Osteoblast (primary cell): ENCODE data around the gene KRT4. TPM values are rescaled to one million over a fixed set of nuclear protein-coding genes. Genes with fewer than 3 reads are reported as not detected.

Source experiments
- DNase-seq: peaks from one replicate; pipeline ENCODE4 v3.0.0; 2011; ENCODE audit warnings: low spot score, mixed read lengths; ENCODE audit not compliant: insufficient read length; ENCODE audit errors: missing footprints
- H2AFZ ChIP-seq: 2 replicates; pipeline ENCODE4 v1.6.0; 2011; ENCODE audit warnings: mild to moderate bottlenecking, low read length
- H3K27ac ChIP-seq: 2 replicates; pipeline ENCODE4 v1.5.1; 2011; ENCODE audit warnings: mild to moderate bottlenecking, low read depth, low read length, moderate library complexity
- H3K27me3 ChIP-seq: 2 replicates; pipeline ENCODE4 v1.6.0; 2012; ENCODE audit warnings: mild to moderate bottlenecking, control low read depth, inconsistent platforms, low read length, moderate library complexity; ENCODE audit not compliant: insufficient read depth
- H3K36me3 ChIP-seq: 2 replicates; pipeline ENCODE4 v1.5.1; 2011; ENCODE audit warnings: mild to moderate bottlenecking, low read length, control low read depth, moderate library complexity; ENCODE audit not compliant: insufficient read depth
- H3K4me1 ChIP-seq: 2 replicates; pipeline ENCODE4 v1.5.1; 2011; ENCODE audit warnings: mild to moderate bottlenecking, low read length, control low read depth, moderate library complexity; ENCODE audit not compliant: insufficient read depth
- H3K4me2 ChIP-seq: 2 replicates; pipeline ENCODE4 v1.6.0; 2011; ENCODE audit warnings: mild to moderate bottlenecking, low read length; ENCODE audit not compliant: insufficient read depth
- H3K4me3 ChIP-seq: fragments of 200-600 bp; sonication (generic); 3 replicates; pipeline ENCODE4 v1.5.1; 2012; ENCODE audit warnings: mild to moderate bottlenecking, low read length, inconsistent platforms; ENCODE audit not compliant: insufficient read depth
- H3K79me2 ChIP-seq: 2 replicates; pipeline ENCODE4 v1.6.0; 2012; ENCODE audit warnings: mild to moderate bottlenecking, low read length, control low read depth, inconsistent platforms; ENCODE audit not compliant: insufficient read depth
- H3K9me3 ChIP-seq: 2 replicates; pipeline ENCODE4 v1.5.1; 2011; ENCODE audit warnings: low read depth, low read length, control low read depth
- H4K20me1 ChIP-seq: 2 replicates; pipeline ENCODE4 v1.6.0; 2012; ENCODE audit warnings: mild to moderate bottlenecking, low read length, control low read depth; ENCODE audit not compliant: insufficient read depth
- CTCF ChIP-seq: IDR thresholded peaks from 2 replicates; pipeline ENCODE4 v1.5.1; 2011; ENCODE audit warnings: mild to moderate bottlenecking, low read depth, low read length, moderate library complexity; ENCODE audit errors: extremely low read depth
- total RNA-seq: library from RNA; depleted of rRNA; stranded (reverse); fragments of >200 nt; gene quantifications from 2 replicates; pipeline ENCODE4 v1.2.3, GENCODE V29; 2012

Gene KRT4
- total RNA-seq, 1 donor, result not detected

DNA sequence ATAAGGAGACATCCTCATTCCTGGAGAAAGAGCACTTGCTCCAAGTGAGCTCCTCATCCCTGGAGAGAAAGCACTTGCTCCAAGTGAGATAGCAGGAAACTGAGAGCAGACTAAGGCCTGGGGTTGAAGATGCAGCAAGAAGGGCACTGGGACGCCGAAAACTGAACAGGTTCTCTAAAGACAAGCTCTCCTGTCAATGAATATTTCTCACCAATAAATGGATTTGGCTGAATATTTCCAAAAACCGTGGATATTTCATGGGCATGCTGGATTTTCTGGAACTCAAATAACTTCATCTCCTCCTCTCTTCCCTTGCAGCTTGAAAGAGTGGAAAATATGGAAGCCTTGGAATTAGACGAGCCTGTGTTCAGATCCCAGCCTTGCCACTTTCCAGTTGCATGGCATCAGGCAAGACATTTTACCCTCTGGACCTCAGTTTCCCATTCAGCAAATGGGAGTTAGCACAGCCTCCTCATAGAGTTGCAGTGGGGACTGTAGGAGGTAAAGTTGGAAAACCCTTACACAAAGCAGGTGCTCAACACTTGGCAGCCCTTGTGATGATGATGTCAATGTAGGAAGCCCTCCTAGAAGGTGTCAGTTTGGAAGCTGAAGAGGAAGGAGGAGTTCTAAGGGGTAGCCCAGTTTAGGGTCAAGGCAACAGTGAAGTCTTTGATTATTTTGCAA, 32.4 kb downstream of the KRT4 start:
- H3K27ac ChIP-seq, result no peak overlapping the region

DNA sequence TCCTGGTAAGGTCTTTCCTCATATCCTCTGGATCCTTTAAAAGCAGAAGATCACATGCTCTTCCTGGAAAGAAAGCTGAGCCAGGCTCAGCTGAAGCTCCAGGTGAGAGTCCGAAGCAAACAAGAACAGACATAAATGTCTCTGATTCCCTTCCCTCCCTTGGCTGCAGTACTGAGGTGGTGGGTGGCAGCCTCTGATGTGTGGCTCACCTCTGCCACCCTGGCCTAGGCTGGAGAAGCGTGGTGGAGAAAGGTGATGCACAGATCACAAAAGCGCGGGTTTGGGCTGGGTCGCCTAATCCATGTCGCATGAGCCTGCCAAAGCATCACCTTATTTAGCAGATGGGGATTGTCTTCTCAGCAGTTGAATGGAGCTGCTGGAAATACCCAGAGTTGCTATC, 34.0 kb downstream of the KRT4 start:
- Histone ChIP-seq H3K4me2 (no peak overlapping the region), H3K4me1 (no peaks in the 10 kb centered on the region), H2AFZ (no peak overlapping the region), H4K20me1 (no peaks in the 10 kb centered on the region), H3K36me3 (no peaks in the 10 kb centered on the region), H3K27me3 (peaks cover 69% of the 10 kb centered on the region), H3K27ac (no peak overlapping the region), H3K4me3 (no peak overlapping the region), H3K79me2 (no peaks in the 10 kb centered on the region), H3K9me3 (no peaks in the 10 kb centered on the region)
- no peak for DNase-seq
- TF ChIP-seq CTCF, result no peak

More for the DNA sequence above, 32.4 kb downstream of the KRT4 start:
- H4K20me1 ChIP-seq, result no peaks in the 10 kb centered on the region
- no peak overlapping the region for H3K4me2 ChIP-seq
- H3K4me3 ChIP-seq, result no peak overlapping the region
- H3K79me2 ChIP-seq, result no peaks in the 10 kb centered on the region
- no peaks in the 10 kb centered on the region for H3K4me1 ChIP-seq
- H2AFZ ChIP-seq, result no peak overlapping the region
- H3K36me3 ChIP-seq, result no peaks in the 10 kb centered on the region
- peaks cover 63% of the 10 kb centered on the region for H3K27me3 ChIP-seq
- DNase-seq, result no peak
- H3K9me3 ChIP-seq, result no peaks in the 10 kb centered on the region
- no peak for TF ChIP-seq CTCF

DNA sequence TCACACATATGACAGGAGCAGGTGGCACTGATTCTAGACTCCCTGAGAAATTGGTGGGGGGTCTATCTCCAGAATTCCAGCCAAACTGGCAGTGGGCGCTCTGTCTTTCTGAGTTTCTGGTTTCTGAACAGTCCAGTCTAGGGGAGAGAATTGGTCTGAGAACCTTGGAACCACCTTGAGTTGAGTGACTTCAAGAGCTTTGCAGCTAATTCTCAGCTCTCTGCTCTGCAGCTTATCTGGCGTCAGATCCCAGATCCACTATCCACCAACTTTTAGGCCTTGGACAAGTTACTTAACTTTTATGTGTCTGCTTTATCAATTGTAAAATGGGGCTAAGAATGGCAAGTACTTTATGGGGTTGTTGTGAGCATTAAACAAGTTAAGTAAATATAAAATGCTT, 35.1 kb downstream of the KRT4 start:
- no peaks in the 10 kb centered on the region for H3K9me3 ChIP-seq
- no peak for DNase-seq
- H3K4me3 ChIP-seq, result no peak overlapping the region
- peaks cover 72% of the 10 kb centered on the region for H3K27me3 ChIP-seq
- H3K36me3 ChIP-seq, result no peaks in the 10 kb centered on the region
- no peak overlapping the region for H3K27ac ChIP-seq
- TF ChIP-seq CTCF, result no peak
- H3K4me2 ChIP-seq, result no peak overlapping the region
- no peaks in the 10 kb centered on the region for H3K4me1 ChIP-seq
- no peak overlapping the region for H2AFZ ChIP-seq
- H4K20me1 ChIP-seq, result no peaks in the 10 kb centered on the region
- no peaks in the 10 kb centered on the region for H3K79me2 ChIP-seq

DNA sequence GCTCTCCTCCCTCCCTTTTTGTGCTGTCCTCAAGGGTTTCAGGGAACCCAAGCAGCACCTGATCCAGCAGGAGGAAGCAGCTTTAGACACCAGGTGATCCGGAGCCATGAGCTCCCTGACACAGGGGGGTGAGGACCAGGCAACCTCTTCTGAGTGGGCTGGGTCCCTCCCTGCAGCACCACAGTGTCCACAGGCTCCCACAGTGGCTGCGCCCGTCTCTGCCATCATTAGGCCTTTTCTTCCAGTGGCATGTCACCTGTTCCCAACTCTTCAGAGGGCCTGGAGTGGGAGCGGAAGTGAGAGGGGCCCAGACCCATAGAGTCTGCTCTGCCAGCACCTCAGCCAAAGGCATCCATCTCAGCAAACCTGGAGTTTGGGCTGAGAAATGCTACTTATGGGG, 36.4 kb downstream of the KRT4 start:
- no peak for DNase-seq
- H3K27ac ChIP-seq, result no peak overlapping the region
- H3K36me3 ChIP-seq, result no peaks in the 10 kb centered on the region
- no peaks in the 10 kb centered on the region for H3K79me2 ChIP-seq
- no peaks in the 10 kb centered on the region for H3K4me1 ChIP-seq
- no peaks in the 10 kb centered on the region for H4K20me1 ChIP-seq
- H3K9me3 ChIP-seq, result no peaks in the 10 kb centered on the region
- no peak overlapping the region for H3K4me3 ChIP-seq
- TF ChIP-seq CTCF, result no peak
- H3K4me2 ChIP-seq, result no peak overlapping the region
- H2AFZ ChIP-seq, result no peak overlapping the region
- H3K27me3 ChIP-seq, result peaks cover 74% of the 10 kb centered on the region
